ENCODE results near the gene OCLN.
A peak's percentile ranks its signal among the peaks of the same experiment; 100 is the strongest.
"Not testable (repeated sequence)": the region's sequence is repeated elsewhere in the genome, so short reads cannot be mapped to it uniquely, and the experiment has no call there.

The OCLN gene

DNA sequence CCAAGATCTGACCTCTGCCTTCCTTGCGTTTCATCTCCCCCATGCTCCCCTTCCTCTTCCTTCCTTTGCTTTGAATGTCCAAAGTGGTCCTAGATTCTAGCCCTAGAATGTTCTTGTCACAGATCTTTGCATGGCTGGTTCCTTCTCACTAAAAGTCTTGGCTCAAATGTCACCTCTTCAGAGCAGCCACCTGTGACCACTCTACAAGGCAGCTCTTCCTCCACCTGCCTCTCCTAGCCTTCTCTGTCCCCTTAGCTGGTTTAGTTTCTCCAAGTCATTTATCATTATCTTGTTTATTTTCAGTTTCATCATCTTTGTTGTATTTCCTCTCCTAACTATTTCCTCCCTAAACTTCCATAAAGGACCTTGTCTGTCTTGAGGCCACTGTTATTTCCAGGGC is 7.1 kb upstream of the OCLN start:
- DNase-seq (ENCODE audit: low read depth, low spot score), result no peak
- no peak overlapping the region for H3K4me3 ChIP-seq (ENCODE audit: low read length)

GRCh38 chr5:69489246-69489645 is 3.3 kb upstream of the OCLN start:
- no peak overlapping the region for H3K4me3 ChIP-seq (ENCODE audit: low read length)

DNA sequence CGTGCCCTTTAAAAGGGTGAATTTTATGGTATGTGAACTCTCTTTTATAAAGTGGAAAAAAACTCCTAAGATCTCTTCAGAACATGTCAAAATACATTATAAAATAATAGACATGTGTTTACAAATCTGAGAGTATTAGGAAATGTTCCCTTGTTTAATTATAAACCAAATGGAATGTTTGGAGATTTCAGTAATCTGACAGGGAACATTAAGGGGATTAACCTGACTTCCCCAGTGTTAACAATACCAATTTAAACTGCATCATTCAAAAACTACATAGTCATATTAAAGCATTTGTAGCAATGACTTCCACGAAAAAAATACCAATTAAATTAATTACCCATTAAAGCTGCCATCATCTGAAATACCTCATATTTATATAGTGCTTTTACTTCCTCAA is 1.6 kb upstream of the OCLN start:
- no peak for DNase-seq (ENCODE audit: low read depth, low spot score)
- no peak overlapping the region for H3K4me3 ChIP-seq (ENCODE audit: low read length)

More at GRCh38 chr5:69489246-69489645, 3.3 kb upstream of the OCLN start:
- no peak for DNase-seq (ENCODE audit: low read depth, low spot score)

- H3K4me3 ChIP-seq (ENCODE audit: low read length), result peak overlapping the region; percentile 60
- no peak for DNase-seq (ENCODE audit: low read depth, low spot score)
These were observed 676 bp upstream of the OCLN start for GRCh38 chr5:69491838-69492390.

- no peak for DNase-seq (ENCODE audit: low read depth, low spot score)
- H3K4me3 ChIP-seq (ENCODE audit: low read length), result peak overlapping the region; percentile 60
These were observed 369 bp downstream of the OCLN start for GRCh38 chr5:69492923-69493395.

DNA sequence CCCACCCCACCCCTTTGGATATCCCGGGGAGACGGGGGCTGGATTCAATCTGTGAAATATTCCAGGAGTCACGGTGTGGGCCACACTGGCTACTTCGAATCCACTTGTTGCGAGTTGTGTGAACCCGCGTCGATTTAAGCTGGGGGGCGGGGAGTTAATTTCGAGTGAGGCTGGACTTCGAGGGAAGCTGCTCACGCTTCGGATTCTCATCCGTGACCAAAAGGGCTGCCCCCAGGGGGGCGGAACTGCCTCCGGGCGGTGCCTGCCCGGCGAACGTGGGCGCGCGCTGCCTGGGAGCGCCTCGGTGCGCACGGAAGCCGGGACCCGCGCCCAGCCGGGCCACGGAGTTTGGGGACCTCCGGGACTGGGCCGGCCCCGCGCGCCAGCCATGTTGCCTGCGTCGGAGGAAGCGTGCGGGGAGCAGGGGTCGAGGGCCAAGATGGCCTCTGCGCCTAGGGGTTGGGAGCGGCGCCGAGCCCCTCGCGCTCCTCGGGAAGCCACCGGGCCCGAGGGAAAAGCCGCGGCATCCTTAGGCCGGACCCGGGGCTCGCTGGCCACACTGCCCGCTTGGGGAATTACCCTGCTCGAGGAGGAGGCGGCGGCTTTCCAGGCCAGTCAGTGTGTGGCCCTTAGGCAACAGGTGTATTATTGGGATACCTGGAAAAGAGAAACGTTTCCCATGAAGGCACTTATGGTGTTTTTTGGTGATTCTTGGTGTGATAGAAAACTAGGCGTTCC is 975 bp downstream of the OCLN start:
- H3K4me3 ChIP-seq (ENCODE audit: low read length), result peak overlapping the region; percentile 60
- no peak for DNase-seq (ENCODE audit: low read depth, low spot score)

DNA sequence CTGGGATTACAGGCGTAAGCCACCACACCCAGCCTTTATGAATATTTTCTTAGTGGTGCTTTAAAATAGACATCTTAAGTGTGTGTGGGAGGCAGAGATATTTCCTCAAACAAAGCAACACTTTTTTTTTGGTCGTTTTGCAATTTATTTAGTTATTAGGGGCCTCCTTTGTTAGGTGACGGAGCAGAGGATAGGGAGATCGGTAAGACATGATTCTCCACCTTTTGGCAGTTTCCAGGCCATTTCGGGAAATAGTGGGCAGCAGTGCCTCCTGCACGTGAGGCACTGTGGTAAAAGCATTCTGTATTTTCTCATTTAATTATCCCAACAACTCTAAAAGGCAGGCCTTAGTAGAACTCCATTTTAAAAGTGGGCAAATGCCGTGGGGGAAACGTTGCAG is 1.9 kb downstream of the OCLN start:
- no peak for DNase-seq (ENCODE audit: low read depth, low spot score)
- H3K4me3 ChIP-seq (ENCODE audit: low read length), result no peak overlapping the region

DNA sequence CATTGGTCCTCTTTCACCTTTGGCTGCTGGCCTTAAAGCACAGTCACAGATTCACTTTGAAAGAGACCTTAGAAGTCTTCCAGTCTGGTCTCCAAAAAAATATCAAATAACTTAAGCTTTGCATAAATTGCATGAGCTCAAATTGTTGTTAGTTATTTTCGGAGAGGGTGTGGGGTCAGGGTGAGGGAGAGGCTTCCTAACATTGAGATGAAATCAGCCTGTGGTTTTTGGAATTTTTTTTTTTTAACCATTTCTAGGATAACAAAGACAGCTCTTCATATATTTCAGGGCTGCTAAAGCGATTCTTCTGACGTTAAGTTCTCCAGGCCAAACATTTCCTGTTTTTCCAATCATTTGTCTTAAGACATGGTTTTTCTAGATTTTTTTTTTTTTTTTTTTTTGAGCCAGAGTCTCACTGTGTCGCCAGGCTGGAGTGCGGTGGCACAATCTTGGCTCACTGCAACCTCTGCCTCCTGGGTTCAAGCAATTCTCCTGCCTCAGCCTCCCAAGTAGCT is 4.5 kb downstream of the OCLN start:
- DNase-seq (ENCODE audit: low read depth, low spot score), result no peak
- no peak overlapping the region for H3K4me3 ChIP-seq (ENCODE audit: low read length)

DNA sequence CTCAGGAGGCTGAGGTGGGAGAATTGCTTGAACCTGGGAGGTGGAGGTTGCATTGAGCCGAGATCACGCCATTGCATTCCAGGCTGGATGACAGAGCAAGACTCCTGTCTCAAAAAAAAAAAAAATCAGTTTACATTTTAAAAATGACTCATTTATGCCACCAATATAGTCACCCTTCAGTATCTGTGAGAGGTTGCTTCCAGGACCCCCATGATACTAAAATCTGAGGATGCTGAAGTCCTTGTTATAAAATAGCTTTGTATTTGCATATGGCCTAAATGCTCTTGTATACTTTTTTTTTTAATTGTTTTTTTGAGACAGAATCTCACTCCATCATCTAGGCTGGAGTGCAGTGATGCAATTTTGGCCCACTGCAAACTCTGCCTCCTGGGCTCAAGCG is 5.8 kb downstream of the OCLN start:
- H3K4me3 ChIP-seq (ENCODE audit: low read length), result no peak overlapping the region
- DNase-seq (ENCODE audit: low read depth, low spot score), result no peak

DNA sequence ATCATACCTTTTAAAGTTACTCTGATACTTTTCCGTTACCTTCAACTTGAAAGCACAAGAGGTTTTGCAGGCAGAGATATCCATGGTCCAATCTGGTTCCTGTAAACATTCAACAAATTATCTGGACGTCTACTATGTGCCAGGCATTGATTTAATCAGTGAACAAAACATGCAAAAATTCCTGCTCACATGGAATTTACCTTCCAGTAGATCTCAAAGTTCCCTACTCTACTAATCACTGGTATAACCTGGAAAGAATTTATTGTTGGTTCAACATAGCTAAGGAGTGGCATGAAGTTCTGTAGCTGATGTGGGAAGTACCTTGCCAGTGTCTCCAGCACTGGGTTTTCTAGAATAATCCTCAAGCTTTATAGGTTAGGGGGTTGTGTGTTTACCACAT is 9.8 kb downstream of the OCLN start:
- DNase-seq (ENCODE audit: low read depth, low spot score), result no peak
- H3K4me3 ChIP-seq (ENCODE audit: low read length), result no peak overlapping the region

GRCh38 chr5:69502767-69503488 is 10.3 kb downstream of the OCLN start:
- no peak for DNase-seq (ENCODE audit: low read depth, low spot score)
- no peak overlapping the region for H3K4me3 ChIP-seq (ENCODE audit: low read length)

DNA sequence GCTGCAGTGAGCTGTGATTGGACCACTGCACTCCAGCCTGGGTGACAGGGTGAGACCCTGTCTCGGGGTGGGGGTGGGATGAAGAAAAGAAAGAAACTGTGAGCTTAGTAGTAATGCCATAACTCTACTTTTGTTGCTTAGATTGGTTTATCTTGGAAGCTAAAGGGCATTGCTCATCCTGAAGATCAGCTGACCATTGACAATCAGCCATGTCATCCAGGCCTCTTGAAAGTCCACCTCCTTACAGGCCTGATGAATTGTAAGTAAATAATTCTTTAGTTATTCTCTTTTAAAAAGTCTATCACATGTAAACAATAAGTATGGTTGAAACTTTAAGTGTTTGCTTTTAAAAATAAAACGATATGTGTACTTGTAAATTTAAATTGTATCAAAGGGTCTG is 11.4 kb downstream of the OCLN start:
- H3K4me3 ChIP-seq (ENCODE audit: low read length), result no peak overlapping the region
- DNase-seq (ENCODE audit: low read depth, low spot score), result no peak

DNA sequence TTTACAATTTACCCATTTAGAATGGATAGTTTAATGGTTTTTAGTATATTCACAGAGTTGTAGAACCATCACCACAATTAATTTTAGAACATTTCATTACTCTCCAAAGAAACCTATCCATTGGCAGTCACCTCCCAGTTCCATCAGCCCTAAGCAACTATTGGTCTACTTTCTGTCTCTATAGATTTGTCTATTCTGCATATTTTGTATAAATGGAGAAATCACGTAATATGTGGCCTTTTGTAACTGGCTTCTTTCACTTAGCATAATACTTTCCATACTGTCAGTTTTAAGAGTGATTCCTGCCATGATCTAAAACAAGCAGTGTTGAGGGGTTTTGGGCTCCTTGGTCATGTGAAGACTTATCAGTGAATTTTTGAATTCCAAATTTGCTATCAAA is 12.7 kb downstream of the OCLN start:
- H3K4me3 ChIP-seq (ENCODE audit: low read length), result no peak overlapping the region
- no peak for DNase-seq (ENCODE audit: low read depth, low spot score)

DNA sequence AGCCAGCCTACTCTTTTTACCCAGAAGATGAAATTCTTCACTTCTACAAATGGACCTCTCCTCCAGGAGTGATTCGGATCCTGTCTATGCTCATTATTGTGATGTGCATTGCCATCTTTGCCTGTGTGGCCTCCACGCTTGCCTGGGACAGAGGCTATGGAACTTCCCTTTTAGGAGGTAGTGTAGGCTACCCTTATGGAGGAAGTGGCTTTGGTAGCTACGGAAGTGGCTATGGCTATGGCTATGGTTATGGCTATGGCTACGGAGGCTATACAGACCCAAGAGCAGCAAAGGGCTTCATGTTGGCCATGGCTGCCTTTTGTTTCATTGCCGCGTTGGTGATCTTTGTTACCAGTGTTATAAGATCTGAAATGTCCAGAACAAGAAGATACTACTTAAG is 16.6 kb downstream of the OCLN start:
- H3K4me3 ChIP-seq (ENCODE audit: low read length), result no peak overlapping the region
- DNase-seq (ENCODE audit: low read depth, low spot score), result no peak

DNA sequence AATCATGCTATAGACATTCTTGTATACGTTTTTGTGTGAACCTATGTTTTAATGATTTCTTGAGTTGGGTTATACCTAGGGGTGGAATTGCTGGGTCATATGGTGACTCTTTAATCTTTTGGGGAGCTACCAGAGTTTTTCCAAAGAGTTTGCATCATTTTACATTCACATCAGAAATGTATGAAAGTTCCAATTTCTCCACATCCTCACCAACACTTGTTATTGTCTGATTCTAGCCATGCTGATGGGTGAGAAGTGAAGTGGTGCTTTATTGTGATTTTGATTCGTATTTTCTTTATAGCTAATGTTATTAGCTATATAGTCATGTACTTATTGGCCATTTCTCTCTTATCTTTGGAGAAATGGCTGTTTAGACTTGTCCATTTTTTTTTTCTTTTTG is 18.1 kb downstream of the OCLN start:
- H3K4me3 ChIP-seq (ENCODE audit: low read length), result no peak overlapping the region
- DNase-seq (ENCODE audit: low read depth, low spot score), result no peak

DNA sequence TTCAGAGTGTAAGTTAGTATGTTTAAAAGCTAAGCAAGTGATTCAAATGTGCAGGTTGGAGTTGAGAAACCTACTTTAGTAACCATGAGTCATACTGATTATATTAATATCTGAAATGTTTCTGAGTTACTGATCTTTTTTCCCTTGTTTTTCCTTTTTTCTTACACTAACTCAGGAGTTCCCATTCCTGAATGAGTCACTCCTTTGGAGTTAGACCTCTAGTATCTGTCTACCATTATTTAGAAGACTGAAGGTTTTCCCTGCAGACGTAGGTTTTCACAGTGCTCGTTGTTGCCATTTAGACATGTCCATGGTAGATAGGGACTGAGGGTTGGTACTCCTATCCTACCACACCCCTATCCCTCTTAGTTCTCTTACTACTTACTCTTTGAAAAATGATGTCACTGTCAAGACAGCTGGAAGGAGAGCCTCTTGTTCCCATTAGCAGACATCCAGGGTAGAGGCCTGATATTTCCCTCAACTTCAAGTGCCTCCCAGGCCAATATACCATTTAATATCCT is 20.2 kb downstream of the OCLN start:
- DNase-seq (ENCODE audit: low read depth, low spot score), result no peak
- H3K4me3 ChIP-seq (ENCODE audit: low read length), result no peak overlapping the region

DNA sequence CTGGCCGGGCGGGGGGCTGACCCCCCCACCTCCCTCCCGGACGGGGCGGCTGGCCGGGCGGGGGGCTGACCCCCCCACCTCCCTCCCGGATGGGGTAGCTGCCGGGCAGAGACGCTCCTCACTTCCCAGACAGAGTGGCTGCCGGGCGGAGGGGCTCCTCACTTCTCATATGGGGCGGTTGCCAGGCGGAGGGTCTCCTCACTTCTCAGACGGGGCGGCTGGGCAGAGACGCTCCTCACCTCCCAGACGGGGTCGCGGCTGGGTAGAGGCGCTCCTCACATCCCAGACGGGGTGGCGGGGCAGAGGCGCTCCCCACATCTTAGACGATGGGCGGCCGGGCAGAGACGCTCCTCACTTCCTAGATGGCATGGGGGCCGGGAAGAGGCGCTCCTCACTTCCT is 23.0 kb downstream of the OCLN start:
- DNase-seq (ENCODE audit: low read depth, low spot score); H3K4me3 ChIP-seq (ENCODE audit: low read length): not testable (repeated sequence)

DNA sequence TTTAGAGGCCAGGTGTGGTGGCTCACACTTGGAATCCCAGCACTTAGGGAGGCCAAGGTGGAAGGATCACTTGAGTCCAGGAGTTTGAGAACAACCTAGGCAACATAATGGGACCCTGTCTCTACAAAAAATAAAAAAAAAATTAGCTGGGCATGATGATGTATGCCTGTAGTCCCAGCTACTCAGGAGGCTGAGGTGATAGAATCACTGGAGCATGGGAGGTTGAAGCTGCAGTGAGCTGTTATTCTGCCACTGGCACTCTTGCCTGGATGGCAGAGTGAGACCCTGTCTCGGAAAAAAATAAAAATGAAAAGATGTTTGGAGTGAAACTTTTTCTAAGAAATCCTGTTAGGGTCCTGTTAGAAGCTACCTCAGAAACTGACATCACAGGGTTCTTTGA is 24.2 kb downstream of the OCLN start:
- no peak overlapping the region for H3K4me3 ChIP-seq (ENCODE audit: low read length)
- DNase-seq (ENCODE audit: low read depth, low spot score), result no peak

DNA sequence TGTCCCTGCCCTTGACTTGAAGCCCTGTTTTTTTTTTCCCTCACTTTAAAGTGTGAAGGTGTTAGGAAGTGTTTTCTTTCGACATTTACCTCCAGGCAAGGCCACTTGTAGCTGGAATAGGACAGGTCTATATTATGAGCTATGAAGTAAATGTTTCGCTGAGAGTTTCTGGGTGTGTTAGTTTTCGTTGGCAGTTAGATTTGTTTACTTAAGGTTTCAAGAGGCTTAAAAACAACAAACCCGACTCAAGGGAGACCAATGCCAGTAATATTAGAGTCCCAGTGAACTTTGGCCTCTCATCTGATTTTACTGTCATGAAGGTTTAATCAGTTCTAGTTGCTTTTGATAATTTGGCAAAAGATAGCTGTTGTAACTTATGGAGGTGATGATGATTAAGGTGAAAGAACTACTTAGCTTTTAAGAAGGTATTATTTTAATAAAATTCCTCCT is 25.2 kb downstream of the OCLN start:
- no peak overlapping the region for H3K4me3 ChIP-seq (ENCODE audit: low read length)
- no peak for DNase-seq (ENCODE audit: low read depth, low spot score)

- DNase-seq (ENCODE audit: low read depth, low spot score), result no peak
- H3K4me3 ChIP-seq (ENCODE audit: low read length), result no peak overlapping the region
These were observed 26.7 kb downstream of the OCLN start for GRCh38 chr5:69519285-69519684.
